T-helper 1 cell treated with Interleukin-12 subunit alpha and Interleukin-12 subunit beta and Interleukin-4 antibody, amounts not matched to agents 30 ng/mL and 1 ng/mL, for 36 hours (primary cell): ENCODE results near the gene PVALEF. TPM values are rescaled to one million over a fixed set of nuclear protein-coding genes. Genes with fewer than 3 reads are reported as not detected.

ENCODE experiments used
- intact Hi-C: fragments of 100-400 bp; cut with micrococcal nuclease; formaldehyde crosslinking; loops from one replicate; pipeline ENCODE4 v1.15.1; 2024
- total RNA-seq: library from RNA; stranded (reverse); gene quantifications from 2 replicates; pipeline ENCODE4 v1.2.3, GENCODE V29; 2022

PVALEF gene
- total RNA-seq, 1 donor from 2014 or later = not detected

GRCh38 chr17:81180836-81181810, 15.8 kb downstream of the PVALEF start:
- intact Hi-C loops = no loop called here

GRCh38 chr17:81181811-81182185, 16.5 kb downstream of the PVALEF start:
- intact Hi-C loops = no loop called here

GRCh38 chr17:81182596-81182995, 17.3 kb downstream of the PVALEF start:
- intact Hi-C loops = no loop called here

GRCh38 chr17:81183316-81183715, 18.0 kb downstream of the PVALEF start:
- intact Hi-C loops = no loop called here

GRCh38 chr17:81183807-81184206, 18.5 kb downstream of the PVALEF start:
- intact Hi-C loops = no loop called here

GRCh38 chr17:81184555-81184954, 19.2 kb downstream of the PVALEF start:
- intact Hi-C loops = no loop called here

GRCh38 chr17:81186203-81186602, 20.9 kb downstream of the PVALEF start:
- intact Hi-C loops = no loop called here

- intact Hi-C loops = no loop called here
These were observed 21.8 kb downstream of the PVALEF start for GRCh38 chr17:81187120-81187519.

GRCh38 chr17:81187586-81188490, 22.5 kb downstream of the PVALEF start:
- intact Hi-C loops = no loop called here

GRCh38 chr17:81188491-81188840, 23.2 kb downstream of the PVALEF start:
- intact Hi-C loops = no loop called here

- intact Hi-C loops = no loop called here
These were observed 23.7 kb downstream of the PVALEF start for GRCh38 chr17:81189016-81189415.

- intact Hi-C loops = no loop called here
These were observed 24.6 kb downstream of the PVALEF start for GRCh38 chr17:81189670-81190530.

- intact Hi-C loops = no loop called here
These were observed 25.3 kb downstream of the PVALEF start for GRCh38 chr17:81190591-81190990.

GRCh38 chr17:81191116-81191515, 25.8 kb downstream of the PVALEF start:
- intact Hi-C loops = no loop called here

GRCh38 chr17:81191646-81192045, 26.3 kb downstream of the PVALEF start:
- intact Hi-C loops = no loop called here

GRCh38 chr17:81192386-81193050, 27.2 kb downstream of the PVALEF start:
- intact Hi-C loops = no loop called here

- intact Hi-C loops = no loop called here
These were observed 27.7 kb downstream of the PVALEF start for GRCh38 chr17:81193051-81193410.

- intact Hi-C loops = no loop called here
These were observed 28.3 kb downstream of the PVALEF start for GRCh38 chr17:81193470-81194224.

- intact Hi-C loops = no loop called here
These were observed 29.0 kb downstream of the PVALEF start for GRCh38 chr17:81194225-81194760.
